22Rv1 (cell line): Measurements from ENCODE around the gene HS6ST1.
"Not testable (repeated sequence)": the region's sequence is repeated elsewhere in the genome, so short reads cannot be mapped to it uniquely, and the experiment has no call there.

ENCODE experiments used
- ZFX ChIP-seq: fragments of 450-650 bp; IDR thresholded peaks from 2 replicates; pipeline ENCODE4 v1.6.1; 2017; ENCODE audit warnings: antibody characterized with exemption, borderline replicate concordance
- TF ChIP-seq, protein P1 (sequence below): fragments of 450-650 bp; IDR thresholded peaks from 2 replicates; pipeline ENCODE4 v1.5.1; 2017; ENCODE audit warnings: mild to moderate bottlenecking

- TF ChIP-seq, protein P1, sequence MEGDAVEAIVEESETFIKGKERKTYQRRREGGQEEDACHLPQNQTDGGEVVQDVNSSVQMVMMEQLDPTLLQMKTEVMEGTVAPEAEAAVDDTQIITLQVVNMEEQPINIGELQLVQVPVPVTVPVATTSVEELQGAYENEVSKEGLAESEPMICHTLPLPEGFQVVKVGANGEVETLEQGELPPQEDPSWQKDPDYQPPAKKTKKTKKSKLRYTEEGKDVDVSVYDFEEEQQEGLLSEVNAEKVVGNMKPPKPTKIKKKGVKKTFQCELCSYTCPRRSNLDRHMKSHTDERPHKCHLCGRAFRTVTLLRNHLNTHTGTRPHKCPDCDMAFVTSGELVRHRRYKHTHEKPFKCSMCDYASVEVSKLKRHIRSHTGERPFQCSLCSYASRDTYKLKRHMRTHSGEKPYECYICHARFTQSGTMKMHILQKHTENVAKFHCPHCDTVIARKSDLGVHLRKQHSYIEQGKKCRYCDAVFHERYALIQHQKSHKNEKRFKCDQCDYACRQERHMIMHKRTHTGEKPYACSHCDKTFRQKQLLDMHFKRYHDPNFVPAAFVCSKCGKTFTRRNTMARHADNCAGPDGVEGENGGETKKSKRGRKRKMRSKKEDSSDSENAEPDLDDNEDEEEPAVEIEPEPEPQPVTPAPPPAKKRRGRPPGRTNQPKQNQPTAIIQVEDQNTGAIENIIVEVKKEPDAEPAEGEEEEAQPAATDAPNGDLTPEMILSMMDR: not testable (repeated sequence)
- not testable (repeated sequence) for TF ChIP-seq ZFX
These were observed 52.2 kb downstream of the HS6ST1 start for GRCh38 chr2:128266463-128266862.
